ENCODE measurements around the gene CNOT6. TPM values are rescaled to one million over a fixed set of nuclear protein-coding genes. Genes with fewer than 3 reads are reported as not detected.

CNOT6 gene
- total and polyA plus RNA-seq, 4 donors, result 1.4 to 25.0 (median 4.2) TPM

Small RNAs within 50 kb of the gene (small RNA-seq; reads per million reads assigned to genes)
- not detected for gene RNU6-525P

Other genes with a start within 250 kb of the CNOT6 start
- gene MAPK9, start 202.3 kb upstream of the CNOT6 start, total RNA-seq, result 10 to 100 TPM; 16.8 to 22.7 TPM
- gene MAPK9, start 202.3 kb upstream of the CNOT6 start, polyA plus RNA-seq, result 1 to 10 TPM; 3.8 to 8.7 TPM
- 1 to 10 TPM in 1 of 2 donors, under 1 TPM in 1; 0.37 to 1.8 TPM for gene GFPT2, start 141.0 kb upstream of the CNOT6 start, total RNA-seq
- gene GFPT2, start 141.0 kb upstream of the CNOT6 start, polyA plus RNA-seq, result under 1 TPM; 0.32 to 0.71 TPM
- not detected for gene SCGB3A1, start 97.1 kb downstream of the CNOT6 start, total RNA-seq
- 1 to 10 TPM; 1.5 TPM for gene SCGB3A1, start 97.1 kb downstream of the CNOT6 start, polyA plus RNA-seq
- 10 to 100 TPM in 1 of 2 donors, 1 to 10 TPM in 1; 8.7 to 19.9 TPM for gene FLT4, start 155.2 kb downstream of the CNOT6 start, total RNA-seq
- 1 to 10 TPM; 2.0 to 6.5 TPM for gene FLT4, start 155.2 kb downstream of the CNOT6 start, polyA plus RNA-seq
- gene OR2Y1, start 245.7 kb downstream of the CNOT6 start, total RNA-seq, result not detected
- gene OR2Y1, start 245.7 kb downstream of the CNOT6 start, polyA plus RNA-seq, result not detected